Endodermal cell (in vitro differentiated cells): ENCODE data around the gene MISP3. TPM values are rescaled to one million over a fixed set of nuclear protein-coding genes. Genes with fewer than 3 reads are reported as not detected.
A peak's percentile ranks its signal among the peaks of the same experiment; 100 is the strongest.

Experiments used
- DNase-seq: peaks from one replicate; pipeline ENCODE4 v3.0.0-alpha.2; 2017
- H3K27ac ChIP-seq: 2 replicates; pipeline ENCODE4 v1.5.1; 2013; ENCODE audit warnings: mild to moderate bottlenecking, low read depth, low read length, moderate library complexity
- H3K27me3 ChIP-seq: 2 replicates; pipeline ENCODE4 v1.6.1; 2013; ENCODE audit warnings: mild to moderate bottlenecking, low read length, moderate library complexity; ENCODE audit not compliant: insufficient read depth, control insufficient read depth, poor library complexity, severe bottlenecking
- H3K36me3 ChIP-seq: 2 replicates; pipeline ENCODE4 v1.7.0; 2013; ENCODE audit warnings: mild to moderate bottlenecking, low read length, moderate library complexity; ENCODE audit not compliant: control insufficient read depth, insufficient read depth
- H3K4me1 ChIP-seq: one replicate; pipeline ENCODE4 v1.7.0; 2013; ENCODE audit warnings: low read length; ENCODE audit not compliant: control insufficient read depth, insufficient read depth
- H3K4me3 ChIP-seq: 2 replicates; pipeline ENCODE4 v1.5.1; 2013; ENCODE audit warnings: mild to moderate bottlenecking, low read length, moderate library complexity
- H3K9ac ChIP-seq: 2 replicates; pipeline ENCODE4 v1.6.1; 2013; ENCODE audit warnings: mild to moderate bottlenecking, low read length, moderate library complexity; ENCODE audit not compliant: poor library complexity, severe bottlenecking; ENCODE audit errors: extremely low read depth
- H3K9me3 ChIP-seq: 2 replicates; pipeline ENCODE4 v1.6.1; 2013; ENCODE audit warnings: mild to moderate bottlenecking, low read length, moderate library complexity; ENCODE audit not compliant: control insufficient read depth
- H3K27ac Mint-ChIP-seq: 2 replicates; pipeline ENCODE4 v1.8.0; 2020; ENCODE audit warnings: mixed read lengths
- H3K27me3 Mint-ChIP-seq: 2 replicates; pipeline ENCODE4 v1.8.0; 2021; ENCODE audit warnings: mild to moderate bottlenecking, mixed read lengths; ENCODE audit not compliant: insufficient read depth
- H3K36me3 Mint-ChIP-seq: 2 replicates; pipeline ENCODE4 v1.8.0; 2020; ENCODE audit warnings: low read depth, mixed read lengths
- H3K4me1 Mint-ChIP-seq: 2 replicates; pipeline ENCODE4 v1.8.0; 2020; ENCODE audit warnings: mixed read lengths
- H3K4me3 Mint-ChIP-seq: 2 replicates; pipeline ENCODE4 v1.8.0; 2020; ENCODE audit warnings: mild to moderate bottlenecking, moderate library complexity, mixed read lengths
- H3K9me3 Mint-ChIP-seq: 2 replicates; pipeline ENCODE4 v1.8.0; 2020; ENCODE audit warnings: mild to moderate bottlenecking, mixed read lengths
- WGBS, 2 experiments: methylation state at CpG; one replicate each; pipeline versions ENCODE4 v1.1.5 to v1.1.7; 2013; ENCODE audit warnings: missing lambda C conversion rate in 2 of 2, mixed read lengths in 1 of 2; ENCODE audit not compliant: insufficient coverage in 1 of 2, insufficient read length in 1 of 2; 5-methylcytosine and 5-hydroxymethylcytosine counted together
- total RNA-seq, 2 donors: library from RNA; stranded (reverse); fragmentation: NEBNext Ultra II Directional in 1 of 2; extraction: Animal tissue kit (Norgen Biotek cat#: 25700) in 1 of 2; gene quantifications; 2 replicates in 1 of 2; 3 replicates in 1 of 2; pipeline ENCODE4 v1.2.1, GENCODE V29; 2021
- TF ChIP-seq, protein P1 (sequence below): fragments of 200-600 bp; sonication (generic); conservative IDR thresholded peaks from 2 replicates; pipeline ENCODE4 v1.5.0; 2021; ENCODE audit warnings: antibody characterized with exemption, mild to moderate bottlenecking

MISP3 gene
- total RNA-seq, 2 donors from 2014 or later = 0.73 to 1.4 TPM

DNA sequence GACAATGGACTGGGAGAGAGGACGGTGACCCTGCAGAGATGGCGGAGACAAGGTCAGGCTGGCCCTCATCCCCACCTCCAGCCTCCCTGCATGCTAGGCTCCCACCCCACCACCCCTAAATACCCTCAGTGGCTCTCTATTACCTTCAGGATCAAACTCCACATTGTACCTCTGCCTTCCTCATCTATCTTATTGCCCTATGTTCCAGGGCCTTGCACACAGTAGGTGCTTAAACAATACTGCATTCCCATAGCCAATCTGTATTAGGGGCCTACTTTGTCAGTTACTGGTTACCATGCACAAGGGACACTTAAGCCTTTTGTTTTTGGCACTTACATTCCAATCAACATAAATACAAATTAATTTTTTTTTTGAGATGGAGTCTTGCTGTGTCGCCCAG lies 17.2 kb upstream of the MISP3 start:
- H3K27me3 Mint-ChIP-seq = peaks cover 54% of the 10 kb centered on the region

DNA sequence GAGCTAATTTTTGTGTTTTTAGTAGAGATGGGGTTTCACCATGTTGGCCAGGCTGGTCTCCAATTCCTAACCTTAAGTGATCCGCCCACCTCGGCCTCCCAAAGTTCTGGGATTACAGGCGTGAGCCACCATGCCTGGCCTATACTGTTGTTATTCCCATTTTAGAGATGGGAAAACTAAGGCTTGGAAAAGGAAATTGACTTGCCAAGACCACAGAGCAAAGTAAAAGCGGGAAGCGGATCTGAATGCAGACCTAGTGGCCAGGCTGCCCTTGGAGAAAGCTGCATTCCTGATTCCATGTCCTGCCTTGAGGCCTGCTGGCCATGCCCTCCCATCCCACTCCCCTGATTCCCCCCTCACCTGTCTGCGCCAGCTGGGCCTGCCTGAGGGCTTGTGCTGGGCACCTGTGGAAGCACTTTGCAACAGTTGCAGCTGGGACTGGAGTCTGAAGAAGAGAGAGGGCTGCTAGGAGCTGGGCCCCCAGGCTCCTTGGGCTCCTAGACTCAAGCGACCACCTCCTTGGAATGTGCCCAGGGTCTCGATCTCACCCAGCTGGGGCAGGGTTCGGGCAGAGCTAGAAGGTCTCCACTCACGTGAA lies 16.4 kb upstream of the MISP3 start:
- H3K9me3 Mint-ChIP-seq = no peaks in the 10 kb centered on the region
- H3K4me1 Mint-ChIP-seq = no peaks in the 10 kb centered on the region
- no peak overlapping the region for H3K27ac ChIP-seq
- DNase-seq = no peak
- H3K4me3 Mint-ChIP-seq = no peak overlapping the region
- H3K9me3 ChIP-seq = no peaks in the 10 kb centered on the region
- no peak overlapping the region for H3K27ac Mint-ChIP-seq
- TF ChIP-seq, protein P1, sequence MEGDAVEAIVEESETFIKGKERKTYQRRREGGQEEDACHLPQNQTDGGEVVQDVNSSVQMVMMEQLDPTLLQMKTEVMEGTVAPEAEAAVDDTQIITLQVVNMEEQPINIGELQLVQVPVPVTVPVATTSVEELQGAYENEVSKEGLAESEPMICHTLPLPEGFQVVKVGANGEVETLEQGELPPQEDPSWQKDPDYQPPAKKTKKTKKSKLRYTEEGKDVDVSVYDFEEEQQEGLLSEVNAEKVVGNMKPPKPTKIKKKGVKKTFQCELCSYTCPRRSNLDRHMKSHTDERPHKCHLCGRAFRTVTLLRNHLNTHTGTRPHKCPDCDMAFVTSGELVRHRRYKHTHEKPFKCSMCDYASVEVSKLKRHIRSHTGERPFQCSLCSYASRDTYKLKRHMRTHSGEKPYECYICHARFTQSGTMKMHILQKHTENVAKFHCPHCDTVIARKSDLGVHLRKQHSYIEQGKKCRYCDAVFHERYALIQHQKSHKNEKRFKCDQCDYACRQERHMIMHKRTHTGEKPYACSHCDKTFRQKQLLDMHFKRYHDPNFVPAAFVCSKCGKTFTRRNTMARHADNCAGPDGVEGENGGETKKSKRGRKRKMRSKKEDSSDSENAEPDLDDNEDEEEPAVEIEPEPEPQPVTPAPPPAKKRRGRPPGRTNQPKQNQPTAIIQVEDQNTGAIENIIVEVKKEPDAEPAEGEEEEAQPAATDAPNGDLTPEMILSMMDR = no peak
- H3K4me1 ChIP-seq = no peaks in the 10 kb centered on the region
- H3K36me3 ChIP-seq = no peaks in the 10 kb centered on the region
- no peak overlapping the region for H3K4me3 ChIP-seq
- 92 to 93% methylated on average over 8 to 10 of the region's 10 CpGs for WGBS, 2 experiments
- peaks cover 56% of the 10 kb centered on the region for H3K27me3 Mint-ChIP-seq
- peaks cover 35% of the 10 kb centered on the region for H3K27me3 ChIP-seq
- H3K36me3 Mint-ChIP-seq = peaks cover 13% of the 10 kb centered on the region
- H3K9ac ChIP-seq = no peak overlapping the region

More for the DNA sequence above, 17.2 kb upstream of the MISP3 start:
- TF ChIP-seq, protein P1 = no peak
- Mint-ChIP-seq H3K9me3 (no peaks in the 10 kb centered on the region), H3K4me1 (no peaks in the 10 kb centered on the region), H3K36me3 (peaks cover 19% of the 10 kb centered on the region), H3K4me3 (no peak overlapping the region), H3K27ac (no peak overlapping the region)
- no peak overlapping the region for H3K4me3 ChIP-seq
- 94 to 96% methylated on average over 2 to 3 of the region's 3 CpGs for WGBS, 2 experiments
- H3K9ac ChIP-seq = no peak overlapping the region
- no peaks in the 10 kb centered on the region for H3K36me3 ChIP-seq
- H3K9me3 ChIP-seq = no peaks in the 10 kb centered on the region
- DNase-seq = no peak
- no peak overlapping the region for H3K27ac ChIP-seq
- peaks cover 35% of the 10 kb centered on the region for H3K27me3 ChIP-seq
- H3K4me1 ChIP-seq = no peaks in the 10 kb centered on the region

DNA sequence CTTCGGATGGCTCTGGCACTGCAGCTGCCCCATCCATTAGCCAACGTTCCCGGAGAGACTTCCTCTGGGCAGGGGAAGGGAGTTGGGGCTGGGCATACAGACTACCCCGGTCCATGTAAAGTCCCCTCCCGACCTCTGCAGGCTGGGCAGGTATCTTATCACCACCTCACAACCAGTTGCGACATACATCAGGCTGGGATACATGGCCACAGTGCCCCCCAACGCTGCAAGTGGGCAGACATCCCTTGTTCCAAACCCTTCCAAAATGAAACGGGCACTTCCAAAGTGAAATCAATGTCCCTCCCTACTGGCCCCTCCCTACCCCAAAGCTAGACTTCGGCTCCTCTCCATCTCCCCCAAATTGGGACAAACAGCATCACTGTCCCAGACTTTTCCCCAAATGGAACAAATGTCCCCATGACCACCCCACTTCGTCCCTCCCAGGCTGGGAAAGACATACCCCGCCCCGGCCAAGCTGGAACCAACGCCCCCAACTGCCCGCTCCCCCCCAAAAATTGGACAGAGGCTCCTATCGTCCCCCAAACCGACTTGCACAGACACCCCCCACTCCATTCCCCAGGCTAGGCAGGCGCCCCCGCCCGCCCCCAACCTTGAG lies 15.7 kb upstream of the MISP3 start:
- peaks cover 9% of the 10 kb centered on the region for H3K36me3 Mint-ChIP-seq
- peaks cover 35% of the 10 kb centered on the region for H3K27me3 ChIP-seq
- no peaks in the 10 kb centered on the region for H3K9me3 ChIP-seq
- WGBS, 2 experiments = 40 to 56% methylated on average over 5 to 16 of the region's 19 CpGs
- TF ChIP-seq, protein P1 = no peak
- no peak overlapping the region for H3K9ac ChIP-seq
- H3K36me3 ChIP-seq = no peaks in the 10 kb centered on the region
- no peaks in the 10 kb centered on the region for H3K4me1 ChIP-seq
- H3K4me3 Mint-ChIP-seq = peak overlapping the region; percentile 54
- H3K27me3 Mint-ChIP-seq = peaks cover 58% of the 10 kb centered on the region
- H3K9me3 Mint-ChIP-seq = no peaks in the 10 kb centered on the region
- H3K4me3 ChIP-seq = no peak overlapping the region
- H3K27ac ChIP-seq = no peak overlapping the region
- DNase-seq = no peak
- H3K27ac Mint-ChIP-seq = no peak overlapping the region
- H3K4me1 Mint-ChIP-seq = no peaks in the 10 kb centered on the region
